HFFc6 (cell line): ENCODE measurements around the gene DHRS2. TPM values are rescaled to one million over a fixed set of nuclear protein-coding genes. Genes with fewer than 3 reads are reported as not detected.

Experiments
- DNase-seq: peaks from one replicate; pipeline ENCODE4 v3.0.0-alpha.2; 2018
- H3K27ac Mint-ChIP-seq: 2 replicates; pipeline ENCODE4 v1.8.0; 2020; ENCODE audit warnings: mild to moderate bottlenecking, mixed read lengths
- H3K27me3 Mint-ChIP-seq: 2 replicates; pipeline ENCODE4 v1.8.0; 2021; ENCODE audit warnings: mild to moderate bottlenecking, moderate library complexity, mixed read lengths; ENCODE audit not compliant: insufficient read depth
- H3K36me3 Mint-ChIP-seq: 2 replicates; pipeline ENCODE4 v1.8.0; 2021; ENCODE audit warnings: low read depth, mixed read lengths
- H3K4me1 Mint-ChIP-seq: 2 replicates; pipeline ENCODE4 v1.8.0; 2020; ENCODE audit warnings: low read depth, mixed read lengths
- H3K4me3 Mint-ChIP-seq: 2 replicates; pipeline ENCODE4 v1.8.0; 2020; ENCODE audit warnings: mild to moderate bottlenecking, moderate library complexity, mixed read lengths
- H3K9me3 Mint-ChIP-seq: 2 replicates; pipeline ENCODE4 v1.8.0; 2020; ENCODE audit warnings: mild to moderate bottlenecking, mixed read lengths
- CTCF ChIP-seq: fragments of 200-600 bp; sonication (generic); IDR thresholded peaks from 2 replicates; pipeline ENCODE4 v1.5.0; 2021; ENCODE audit warnings: antibody characterized with exemption, mild to moderate bottlenecking
- total RNA-seq, 6 experiments: library from RNA; stranded (reverse); fragmentation: NEBNext Ultra II Directional; extraction: Animal tissue kit (Norgen Biotek cat#: 25700); gene quantifications; 2 replicates in 1 of 6; 3 replicates in 5 of 6; pipeline ENCODE4 v1.2.3, GENCODE V29; 2021

DHRS2 gene
- total RNA-seq, 6 experiments from 2014 or later, result 0.31 to 0.91 (median 0.51) TPM

GRCh38 chr14:23641180-23641914 lies 5.2 kb downstream of the DHRS2 start:
- Mint-ChIP-seq H3K4me3 (no peak overlapping the region), H3K4me1 (peaks cover 8% of the 10 kb centered on the region), H3K27ac (no peak overlapping the region), H3K27me3 (peaks cover 10% of the 10 kb centered on the region; the same call in 1 of the 2 replicates), H3K9me3 (peaks cover 5% of the 10 kb centered on the region), H3K36me3 (no peaks in the 10 kb centered on the region)
- no peak for DNase-seq
- no peak for TF ChIP-seq CTCF

DNA sequence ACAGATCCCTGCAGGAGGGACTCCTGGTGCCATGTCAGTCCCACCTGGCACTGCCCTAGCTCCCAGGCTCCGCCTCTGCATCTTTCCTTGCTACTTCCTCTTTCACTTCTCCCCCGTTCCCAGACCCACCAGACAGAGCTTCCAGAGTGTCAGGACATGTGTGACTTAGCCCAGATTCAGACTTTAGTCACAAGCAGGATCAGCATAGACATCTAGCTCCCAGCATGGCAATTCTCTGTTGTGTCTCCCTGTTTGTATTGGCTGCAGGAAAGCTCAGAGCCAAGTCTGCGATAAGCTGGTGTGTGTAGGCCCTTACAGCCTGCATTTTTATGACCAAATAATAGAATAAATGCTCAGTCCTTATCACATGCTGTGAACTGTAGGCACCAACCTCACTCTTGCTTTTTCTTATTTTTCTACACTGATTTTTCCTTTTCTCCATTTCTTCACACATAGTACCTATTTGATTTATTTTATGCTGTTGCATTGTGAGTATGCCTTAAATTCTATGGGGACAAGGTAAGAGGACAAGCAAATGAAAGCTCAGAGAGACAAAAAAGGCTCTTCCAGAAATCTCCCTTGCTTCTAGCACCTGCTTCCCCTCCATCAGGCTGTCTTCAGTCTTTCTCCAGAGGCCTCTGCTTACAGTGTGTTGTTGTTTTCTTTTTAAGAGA lies 5.9 kb downstream of the DHRS2 start:
- H3K27me3 Mint-ChIP-seq, result peaks cover 7% of the 10 kb centered on the region; the same call in 1 of the 2 replicates
- peaks cover 10% of the 10 kb centered on the region for H3K4me1 Mint-ChIP-seq
- DNase-seq, result no peak
- no peak for TF ChIP-seq CTCF
- no peak overlapping the region for H3K27ac Mint-ChIP-seq
- no peaks in the 10 kb centered on the region for H3K36me3 Mint-ChIP-seq
- H3K4me3 Mint-ChIP-seq, result no peak overlapping the region
- peaks cover 4% of the 10 kb centered on the region; the same call in 1 of the 2 replicates for H3K9me3 Mint-ChIP-seq

DNA sequence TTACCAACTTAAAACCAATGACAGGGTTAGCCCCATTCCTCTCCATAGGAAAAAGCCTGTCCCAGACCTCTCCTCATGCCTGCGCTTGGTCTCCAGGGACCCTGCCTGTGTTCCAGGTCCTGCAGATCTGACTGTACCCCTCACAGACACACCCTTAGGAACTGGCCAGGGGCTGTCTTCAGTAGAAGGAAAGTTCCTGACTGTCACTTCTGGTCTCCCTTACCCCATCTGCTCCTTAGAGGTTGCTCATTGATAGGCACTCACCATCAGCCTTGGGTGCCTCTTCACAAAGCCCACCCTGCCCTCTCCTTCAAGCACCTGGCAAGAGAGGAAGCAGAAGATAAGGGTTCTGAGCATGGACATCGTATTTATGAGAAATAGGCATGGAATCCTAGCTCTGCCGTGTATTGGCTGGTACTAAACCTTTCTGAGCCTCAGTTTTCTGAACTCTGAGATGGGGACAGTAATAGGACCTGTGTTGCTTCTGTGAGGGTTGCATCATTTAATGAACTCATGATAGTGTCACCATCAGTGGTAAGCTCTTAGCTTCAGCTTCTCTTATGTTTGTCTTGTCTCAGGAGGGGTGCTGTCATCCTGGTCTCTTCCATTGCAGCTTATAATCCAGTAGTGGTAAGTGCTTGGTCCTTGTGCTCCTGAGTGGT lies 7.5 kb downstream of the DHRS2 start:
- Mint-ChIP-seq H3K27me3 (peaks cover 10% of the 10 kb centered on the region), H3K4me3 (no peak overlapping the region), H3K9me3 (no peaks in the 10 kb centered on the region), H3K4me1 (peaks cover 16% of the 10 kb centered on the region), H3K36me3 (no peaks in the 10 kb centered on the region), H3K27ac (no peak overlapping the region)
- no peak for TF ChIP-seq CTCF
- DNase-seq, result no peak

DNA sequence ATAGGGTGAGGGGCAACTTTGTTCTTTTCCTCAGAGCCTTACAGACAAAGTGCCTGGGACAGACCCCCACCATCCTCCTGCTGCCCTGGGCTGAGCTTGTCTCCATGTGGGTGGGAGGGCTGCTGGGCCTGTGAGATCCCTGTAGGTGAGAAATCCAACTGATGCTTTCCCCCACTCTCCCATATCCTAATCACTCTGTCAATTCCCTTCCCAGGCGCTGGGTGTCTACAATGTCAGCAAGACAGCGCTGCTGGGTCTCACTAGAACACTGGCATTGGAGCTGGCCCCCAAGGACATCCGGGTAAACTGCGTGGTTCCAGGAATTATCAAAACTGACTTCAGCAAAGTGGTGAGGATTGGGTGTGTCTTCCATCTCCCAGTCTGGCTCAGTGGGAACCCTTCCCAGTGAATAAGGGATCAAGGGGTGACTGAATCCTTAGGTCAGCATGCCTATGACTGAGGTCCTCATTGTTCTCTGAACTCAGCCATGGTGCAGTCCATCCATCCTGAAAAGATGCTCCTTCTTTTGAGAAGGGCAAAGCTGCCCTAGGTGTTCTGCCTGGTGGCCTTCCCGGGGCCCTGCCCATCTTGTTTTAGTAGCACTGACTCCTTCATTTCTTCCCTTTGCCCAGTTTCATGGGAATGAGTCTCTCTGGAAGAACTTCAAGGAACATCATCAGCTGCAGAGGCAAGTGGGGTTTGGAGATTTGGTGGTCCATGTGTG lies 8.2 kb downstream of the DHRS2 start:
- no peaks in the 10 kb centered on the region for H3K9me3 Mint-ChIP-seq
- TF ChIP-seq CTCF, result no peak
- no peak overlapping the region for H3K4me3 Mint-ChIP-seq
- H3K27me3 Mint-ChIP-seq, result peaks cover 17% of the 10 kb centered on the region
- DNase-seq, result no peak
- no peaks in the 10 kb centered on the region for H3K36me3 Mint-ChIP-seq
- peaks cover 11% of the 10 kb centered on the region for H3K4me1 Mint-ChIP-seq
- H3K27ac Mint-ChIP-seq, result no peak overlapping the region

DNA sequence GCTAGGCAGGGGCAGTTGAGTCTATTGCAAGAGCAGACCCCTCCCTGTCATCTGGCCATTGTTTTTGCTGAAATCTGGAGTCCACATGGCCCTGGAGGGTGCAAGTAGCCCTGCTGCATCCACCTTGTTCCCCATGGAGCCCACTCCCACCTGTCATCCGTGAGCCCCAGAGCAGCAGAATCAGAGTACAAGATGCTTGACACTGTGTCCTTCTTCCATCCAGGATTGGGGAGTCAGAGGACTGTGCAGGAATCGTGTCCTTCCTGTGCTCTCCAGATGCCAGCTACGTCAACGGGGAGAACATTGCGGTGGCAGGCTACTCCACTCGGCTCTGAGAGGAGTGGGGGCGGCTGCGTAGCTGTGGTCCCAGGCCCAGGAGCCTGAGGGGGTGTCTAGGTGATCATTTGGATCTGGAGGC lies 8.8 kb downstream of the DHRS2 start:
- Mint-ChIP-seq H3K4me3 (no peak overlapping the region), H3K36me3 (no peaks in the 10 kb centered on the region), H3K9me3 (no peaks in the 10 kb centered on the region), H3K27ac (no peak overlapping the region), H3K27me3 (peaks cover 21% of the 10 kb centered on the region), H3K4me1 (peaks cover 11% of the 10 kb centered on the region)
- no peak for TF ChIP-seq CTCF
- no peak for DNase-seq
